AG09309 (cell line): Measurements from ENCODE around the gene SLC30A9.

Source experiments
- DNase-seq: peaks from one replicate; pipeline ENCODE4 v3.0.0-alpha.2; 2010; ENCODE audit warnings: low read depth
- H3K4me3 ChIP-seq: 2 replicates; pipeline ENCODE4 v1.5.1; 2011; ENCODE audit warnings: mild to moderate bottlenecking, low read depth, low read length, moderate library complexity; ENCODE audit not compliant: control insufficient read depth
- TF ChIP-seq, protein P1 (sequence below): IDR thresholded peaks from 2 replicates; pipeline ENCODE4 v1.5.1; 2011; ENCODE audit warnings: mild to moderate bottlenecking, low read depth, low read length, inconsistent platforms; ENCODE audit not compliant: insufficient read depth, control insufficient read depth; ENCODE audit errors: missing control alignments

SLC30A9 gene

GRCh38 chr4:42080306-42080705 lies 90.0 kb downstream of the SLC30A9 start:
- H3K4me3 ChIP-seq: no peak overlapping the region
- DNase-seq: no peak
- TF ChIP-seq, protein P1, sequence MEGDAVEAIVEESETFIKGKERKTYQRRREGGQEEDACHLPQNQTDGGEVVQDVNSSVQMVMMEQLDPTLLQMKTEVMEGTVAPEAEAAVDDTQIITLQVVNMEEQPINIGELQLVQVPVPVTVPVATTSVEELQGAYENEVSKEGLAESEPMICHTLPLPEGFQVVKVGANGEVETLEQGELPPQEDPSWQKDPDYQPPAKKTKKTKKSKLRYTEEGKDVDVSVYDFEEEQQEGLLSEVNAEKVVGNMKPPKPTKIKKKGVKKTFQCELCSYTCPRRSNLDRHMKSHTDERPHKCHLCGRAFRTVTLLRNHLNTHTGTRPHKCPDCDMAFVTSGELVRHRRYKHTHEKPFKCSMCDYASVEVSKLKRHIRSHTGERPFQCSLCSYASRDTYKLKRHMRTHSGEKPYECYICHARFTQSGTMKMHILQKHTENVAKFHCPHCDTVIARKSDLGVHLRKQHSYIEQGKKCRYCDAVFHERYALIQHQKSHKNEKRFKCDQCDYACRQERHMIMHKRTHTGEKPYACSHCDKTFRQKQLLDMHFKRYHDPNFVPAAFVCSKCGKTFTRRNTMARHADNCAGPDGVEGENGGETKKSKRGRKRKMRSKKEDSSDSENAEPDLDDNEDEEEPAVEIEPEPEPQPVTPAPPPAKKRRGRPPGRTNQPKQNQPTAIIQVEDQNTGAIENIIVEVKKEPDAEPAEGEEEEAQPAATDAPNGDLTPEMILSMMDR: no peak

DNA sequence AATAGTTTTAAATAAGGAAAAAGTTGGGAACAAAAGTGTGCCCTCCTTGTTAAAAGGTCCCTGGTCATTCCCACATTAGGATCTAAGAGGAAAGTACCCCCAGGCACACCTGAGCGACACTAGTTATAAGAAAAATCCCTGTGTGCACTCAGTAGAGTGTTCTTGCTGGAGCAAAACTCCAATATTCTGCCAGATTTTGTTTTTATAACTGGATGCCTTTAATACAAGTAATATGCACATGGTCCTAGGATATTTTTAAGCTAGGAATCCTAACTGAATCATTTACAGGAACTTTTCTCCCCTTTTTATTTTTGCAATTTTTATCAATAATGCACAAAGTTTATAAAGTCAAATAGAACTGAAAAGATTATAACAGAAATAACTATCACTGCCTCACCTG lies 93.5 kb downstream of the SLC30A9 start:
- no peak overlapping the region for H3K4me3 ChIP-seq
- TF ChIP-seq, protein P1: no peak
- no peak for DNase-seq

DNA sequence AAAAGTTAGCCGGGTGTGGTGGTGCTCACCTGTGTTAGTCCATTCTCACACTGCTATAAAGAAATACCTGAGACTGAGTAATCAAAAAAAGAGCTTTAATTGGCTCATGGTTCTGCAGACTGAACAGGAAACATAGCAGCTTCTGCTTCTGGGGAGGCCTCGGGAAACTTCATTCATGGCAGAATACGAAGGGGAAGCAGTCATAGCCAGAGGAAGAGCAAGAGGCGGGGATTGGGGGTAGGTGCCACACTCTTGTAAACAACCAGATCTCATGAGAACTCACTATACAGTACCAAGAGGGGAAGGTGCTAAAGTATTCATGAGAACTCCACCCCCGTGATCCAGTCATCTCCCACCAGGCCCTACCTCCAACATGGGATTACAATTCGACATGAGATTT lies 98.1 kb downstream of the SLC30A9 start:
- TF ChIP-seq, protein P1: no peak
- no peak overlapping the region for H3K4me3 ChIP-seq
- DNase-seq: no peak

DNA sequence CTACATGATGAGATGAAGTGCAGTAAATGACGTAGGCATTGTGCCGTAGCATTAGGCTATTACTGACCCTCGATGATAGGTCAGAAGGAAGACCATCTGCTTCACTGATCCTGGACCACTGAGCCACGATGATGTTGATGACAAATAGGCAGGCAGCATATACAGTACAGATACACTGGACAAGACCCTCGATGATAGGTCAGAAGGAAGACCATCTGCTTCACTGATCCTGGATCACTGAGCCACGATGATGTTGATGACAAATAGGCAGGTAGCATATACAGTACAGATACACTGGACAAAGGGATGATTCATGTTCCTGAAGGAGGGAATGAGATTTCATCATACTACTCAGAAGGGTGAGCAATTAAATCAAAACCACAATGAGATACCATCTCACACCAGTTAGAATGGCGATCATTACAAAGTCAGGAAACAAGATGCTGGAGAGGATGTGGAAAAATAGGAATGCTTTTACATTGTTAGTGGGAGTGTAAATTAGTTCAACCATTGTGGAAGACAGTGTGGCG lies 111.2 kb downstream of the SLC30A9 start:
- TF ChIP-seq, protein P1: no peak
- H3K4me3 ChIP-seq: no peak overlapping the region
- no peak for DNase-seq

DNA sequence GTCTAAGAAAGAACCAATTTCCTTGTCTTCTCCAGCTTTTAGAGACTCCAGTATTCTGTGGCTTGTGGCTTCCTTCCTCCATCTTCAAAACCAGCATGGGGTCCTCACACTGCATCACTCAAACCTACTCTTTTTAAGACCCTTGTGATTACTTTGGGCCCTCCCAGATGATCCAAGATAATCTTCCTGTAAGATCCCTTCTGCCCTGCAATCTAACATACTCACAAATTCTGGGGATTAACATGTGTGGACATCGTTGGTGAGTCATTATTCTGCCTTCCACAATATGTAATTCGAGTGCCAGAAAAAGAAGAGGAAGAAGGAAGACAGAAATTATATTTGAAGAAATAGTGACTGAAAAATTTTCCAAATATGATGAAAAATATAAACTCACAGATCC lies 114.2 kb downstream of the SLC30A9 start:
- TF ChIP-seq, protein P1: no peak
- no peak overlapping the region for H3K4me3 ChIP-seq
- DNase-seq: no peak

DNA sequence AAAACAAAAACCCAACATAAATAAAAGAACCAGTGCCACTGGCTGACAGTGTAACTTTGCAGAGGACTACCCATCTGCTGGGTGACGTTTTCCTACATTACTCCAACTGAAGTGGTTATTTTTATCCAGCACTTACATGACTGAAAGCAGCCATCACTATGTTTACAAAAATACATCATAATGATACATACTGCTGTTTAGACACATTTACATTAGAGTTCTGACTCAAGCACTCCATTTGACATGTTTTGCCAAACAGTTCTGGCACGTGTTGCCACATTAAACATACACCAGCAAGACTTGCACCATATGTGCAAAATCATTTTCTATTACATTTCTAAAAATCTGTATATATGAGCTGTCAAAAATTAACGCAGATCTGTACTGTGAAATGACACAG lies 122.5 kb downstream of the SLC30A9 start:
- TF ChIP-seq, protein P1: no peak
- no peak overlapping the region for H3K4me3 ChIP-seq
- no peak for DNase-seq

DNA sequence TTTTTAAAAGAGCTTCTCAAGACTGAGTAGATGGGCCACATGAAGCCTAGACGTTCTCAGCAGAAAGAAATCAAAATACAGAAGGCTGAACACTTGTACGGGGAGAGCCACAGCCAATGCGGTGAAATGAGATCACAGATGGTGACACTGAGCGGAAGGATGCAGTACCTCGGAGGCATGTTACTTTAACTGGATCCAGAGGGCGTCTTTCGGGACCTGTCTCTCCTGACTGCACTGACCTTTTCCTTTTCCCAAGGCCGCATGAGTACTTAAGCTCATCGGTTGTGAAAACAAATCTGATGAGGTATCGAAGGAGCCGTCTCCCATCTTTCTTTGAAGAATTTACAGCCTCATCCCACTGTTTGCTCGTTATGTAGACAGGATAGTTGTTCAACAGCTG lies 129.6 kb downstream of the SLC30A9 start:
- TF ChIP-seq, protein P1: no peak
- DNase-seq: no peak
- no peak overlapping the region for H3K4me3 ChIP-seq
